ENCODE results near the gene HOXC4.

Gene HOXC4

DNA sequence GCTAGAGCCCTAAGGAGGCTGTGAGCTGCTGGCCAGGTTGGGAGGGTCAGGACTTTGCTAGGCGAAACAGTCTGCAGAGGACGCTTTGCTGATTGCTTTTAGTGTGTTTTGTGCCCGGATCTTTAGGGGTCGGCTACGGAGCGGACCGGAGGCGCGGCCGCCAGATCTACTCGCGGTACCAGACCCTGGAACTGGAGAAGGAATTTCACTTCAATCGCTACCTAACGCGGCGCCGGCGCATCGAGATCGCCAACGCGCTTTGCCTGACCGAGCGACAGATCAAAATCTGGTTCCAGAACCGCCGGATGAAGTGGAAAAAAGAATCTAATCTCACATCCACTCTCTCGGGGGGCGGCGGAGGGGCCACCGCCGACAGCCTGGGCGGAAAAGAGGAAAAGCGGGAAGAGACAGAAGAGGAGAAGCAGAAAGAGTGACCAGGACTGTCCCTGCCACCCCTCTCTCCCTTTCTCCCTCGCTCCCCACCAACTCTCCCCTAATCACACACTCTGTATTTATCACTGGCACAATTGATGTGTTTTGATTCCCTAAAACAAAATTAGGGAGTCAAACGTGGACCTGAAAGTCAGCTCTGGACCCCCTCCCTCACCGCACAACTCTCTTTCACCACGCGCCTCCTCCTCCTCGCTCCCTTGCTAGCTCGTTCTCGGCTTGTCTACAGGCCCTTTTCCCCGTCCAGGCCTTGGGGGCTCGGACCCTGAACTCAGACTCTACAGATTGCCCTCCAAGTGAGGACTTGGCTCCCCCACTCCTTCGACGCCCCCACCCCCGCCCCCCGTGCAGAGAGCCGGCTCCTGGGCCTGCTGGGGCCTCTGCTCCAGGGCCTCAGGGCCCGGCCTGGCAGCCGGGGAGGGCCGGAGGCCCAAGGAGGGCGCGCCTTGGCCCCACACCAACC lies 23.9 kb upstream of the HOXC4 start:
- DNase-seq = no peak

DNA sequence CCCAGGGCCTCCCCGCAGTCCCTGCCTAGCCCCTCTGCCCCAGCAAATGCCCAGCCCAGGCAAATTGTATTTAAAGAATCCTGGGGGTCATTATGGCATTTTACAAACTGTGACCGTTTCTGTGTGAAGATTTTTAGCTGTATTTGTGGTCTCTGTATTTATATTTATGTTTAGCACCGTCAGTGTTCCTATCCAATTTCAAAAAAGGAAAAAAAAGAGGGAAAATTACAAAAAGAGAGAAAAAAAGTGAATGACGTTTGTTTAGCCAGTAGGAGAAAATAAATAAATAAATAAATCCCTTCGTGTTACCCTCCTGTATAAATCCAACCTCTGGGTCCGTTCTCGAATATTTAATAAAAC lies 23.2 kb upstream of the HOXC4 start:
- DNase-seq = no peak

DNA sequence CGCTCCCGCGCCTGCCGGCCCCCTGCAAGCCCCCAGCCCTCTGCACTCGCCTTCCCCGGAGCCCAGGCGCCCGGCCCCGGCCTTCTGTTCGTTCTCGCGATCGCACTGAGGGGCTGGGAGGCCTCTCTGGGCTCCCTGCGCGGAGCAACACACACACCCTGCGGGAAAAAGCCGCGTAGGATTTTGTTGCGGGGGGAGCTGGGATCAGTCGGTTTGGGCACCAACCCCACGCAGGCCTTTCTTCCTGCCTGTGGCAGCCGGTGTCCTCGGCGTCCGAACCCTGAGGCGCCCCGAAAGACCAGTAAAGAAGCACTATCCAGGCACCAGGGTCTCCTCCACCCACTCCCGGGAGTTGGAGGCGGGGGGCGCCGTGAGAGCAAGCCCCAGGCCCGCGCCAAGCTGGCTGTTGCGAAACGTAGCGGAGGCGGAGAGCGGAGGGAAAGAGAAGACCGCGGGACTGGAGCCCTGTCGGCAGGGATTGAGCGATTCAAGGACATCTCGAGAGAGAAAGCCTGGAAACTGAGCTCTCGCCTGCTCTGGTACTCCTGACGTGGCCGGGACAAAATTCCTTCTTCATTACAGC lies 22.7 kb upstream of the HOXC4 start:
- no peak for DNase-seq

DNA sequence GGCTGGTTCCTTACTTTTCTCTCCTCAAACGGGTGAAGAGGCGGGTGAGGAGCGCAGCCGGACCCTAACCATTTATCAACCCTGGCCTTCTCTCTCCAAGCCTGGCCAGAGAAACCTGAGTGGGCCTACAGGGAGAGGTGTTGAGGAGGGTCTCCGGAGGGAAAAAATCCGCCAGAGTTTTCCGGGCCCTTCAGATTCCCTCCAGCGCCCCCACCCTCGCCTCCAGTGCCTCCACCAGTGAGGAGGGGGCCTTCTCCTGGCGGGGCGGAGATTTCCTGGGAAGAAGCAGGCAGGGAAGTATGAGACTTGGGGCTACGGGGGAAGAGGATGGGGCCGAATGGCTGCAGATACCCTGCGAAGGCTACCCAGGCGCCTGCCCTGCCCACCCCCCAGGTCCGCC lies 22.2 kb upstream of the HOXC4 start:
- DNase-seq = no peak

DNA sequence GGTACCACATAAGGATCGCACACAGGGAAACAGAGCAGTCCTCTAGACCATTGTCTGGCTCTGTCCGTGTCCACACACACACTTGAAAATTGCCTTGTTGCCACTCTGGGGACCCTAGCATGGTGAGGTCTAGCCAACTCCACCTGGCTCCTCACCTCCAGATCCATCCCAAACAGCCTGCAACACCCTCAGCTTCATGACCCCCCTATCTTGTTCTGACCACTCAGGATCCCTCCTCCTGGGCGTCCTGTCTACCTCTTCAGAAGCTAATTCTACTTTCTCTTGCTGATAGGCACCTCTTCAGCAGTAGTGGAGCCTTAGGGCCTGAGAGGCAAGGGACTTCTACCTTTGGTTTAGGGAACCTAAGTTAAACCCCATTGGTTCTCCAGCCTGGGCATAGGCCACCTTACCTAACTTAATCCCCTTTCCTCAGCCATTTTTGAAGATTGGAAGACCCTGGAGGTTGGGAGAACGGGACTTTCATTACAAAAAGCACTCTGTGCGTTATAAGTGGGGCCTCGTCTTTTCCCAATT lies 21.5 kb upstream of the HOXC4 start:
- DNase-seq = no peak

DNA sequence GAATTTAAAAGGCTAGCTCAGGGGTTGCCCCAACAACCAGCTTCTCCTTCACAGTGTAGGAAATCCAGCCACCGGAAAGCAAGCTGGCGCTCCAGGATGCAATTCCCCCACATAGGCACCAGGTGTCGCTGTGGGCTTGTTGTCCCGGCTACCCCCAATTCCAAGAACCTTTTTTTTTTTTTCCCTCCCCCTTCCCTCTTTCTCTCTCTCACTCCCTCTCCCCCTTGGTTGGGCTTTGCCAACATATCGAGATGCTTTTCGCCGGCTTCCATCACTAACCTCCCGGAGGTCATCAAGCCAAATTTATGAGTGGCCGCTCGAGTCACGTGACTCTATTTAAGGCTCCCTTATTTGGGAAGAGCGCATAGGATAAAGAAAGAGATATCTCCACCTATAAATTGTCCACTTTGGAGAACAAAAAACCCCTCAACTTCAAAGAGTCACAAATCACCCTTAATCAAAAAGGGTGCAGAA lies 21.0 kb upstream of the HOXC4 start, which contains the start of gene HOXC5:
HOXC5 (plus strand) TSS at position 424 of the 474 bp plus-strand sequence. CDS start 73 bp downstream, outside the sequence.
- DNase-seq = peak; percentile 91

DNA sequence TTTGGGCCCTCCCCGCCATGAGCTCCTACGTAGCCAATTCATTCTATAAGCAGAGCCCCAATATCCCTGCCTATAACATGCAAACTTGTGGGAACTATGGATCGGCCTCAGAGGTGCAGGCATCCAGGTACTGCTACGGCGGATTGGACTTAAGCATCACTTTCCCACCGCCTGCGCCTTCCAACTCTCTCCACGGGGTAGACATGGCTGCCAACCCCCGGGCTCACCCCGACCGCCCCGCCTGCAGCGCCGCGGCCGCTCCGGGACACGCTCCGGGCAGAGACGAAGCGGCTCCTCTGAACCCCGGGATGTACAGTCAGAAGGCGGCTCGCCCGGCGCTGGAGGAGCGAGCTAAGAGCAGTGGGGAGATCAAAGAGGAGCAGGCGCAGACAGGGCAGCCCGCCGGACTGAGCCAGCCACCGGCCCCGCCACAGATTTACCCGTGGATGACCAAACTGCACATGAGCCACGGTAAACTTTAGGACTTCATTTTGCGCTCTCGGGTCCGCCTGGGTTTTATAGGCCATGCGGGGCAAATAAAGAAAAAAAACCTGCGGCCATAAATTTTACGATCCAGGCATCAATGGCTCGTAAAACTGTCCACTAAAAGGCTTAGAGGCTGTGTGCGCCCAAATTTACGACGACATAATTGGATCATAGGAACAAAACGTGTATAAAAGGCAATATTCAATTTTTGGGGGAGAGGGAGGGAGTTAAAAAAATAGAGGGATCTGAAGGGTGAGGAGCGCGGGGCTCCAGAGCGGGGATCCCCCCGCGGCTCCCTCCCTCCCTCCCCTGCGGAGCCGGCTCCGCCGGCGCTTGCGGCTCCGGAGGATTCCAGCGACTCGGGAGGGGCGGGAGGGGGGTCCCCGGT lies 20.3 kb upstream of the HOXC4 start:
- DNase-seq = peak; percentile 40

DNA sequence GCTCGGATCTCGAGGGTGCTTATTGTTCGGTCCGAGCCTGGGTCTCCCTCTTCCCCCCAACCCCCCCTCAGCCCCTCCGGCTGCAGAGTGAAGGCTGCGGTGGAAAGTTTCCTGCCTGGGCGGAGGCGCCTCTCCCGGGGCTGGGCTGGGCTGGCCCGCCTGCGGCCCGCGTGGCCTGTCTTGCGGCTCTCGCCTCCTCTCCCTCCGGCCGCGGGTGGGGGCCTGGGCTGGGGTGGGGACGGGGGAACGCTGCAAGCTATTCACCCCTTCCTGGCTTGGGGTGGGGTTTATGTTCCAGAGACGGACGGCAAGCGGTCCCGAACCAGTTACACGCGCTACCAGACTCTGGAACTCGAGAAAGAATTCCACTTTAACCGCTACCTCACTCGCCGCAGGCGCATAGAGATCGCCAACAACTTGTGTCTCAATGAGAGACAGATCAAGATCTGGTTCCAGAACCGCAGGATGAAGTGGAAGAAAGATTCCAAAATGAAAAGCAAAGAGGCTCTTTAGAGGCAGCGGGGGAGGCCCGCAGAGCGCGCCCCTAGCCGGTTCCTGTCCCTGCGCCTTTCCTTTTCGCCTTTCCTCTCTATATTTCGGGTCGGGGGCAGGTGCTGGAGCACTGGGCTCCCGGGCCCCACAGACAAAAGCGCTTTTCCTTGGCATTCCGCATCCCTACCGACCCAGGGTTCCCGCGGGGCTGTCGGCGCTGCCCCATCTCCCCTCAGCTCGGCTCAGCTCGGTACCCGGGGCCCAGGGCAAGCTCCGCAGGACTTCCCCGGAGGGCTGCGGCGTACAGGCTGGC lies 19.5 kb upstream of the HOXC4 start:
- no peak for DNase-seq

DNA sequence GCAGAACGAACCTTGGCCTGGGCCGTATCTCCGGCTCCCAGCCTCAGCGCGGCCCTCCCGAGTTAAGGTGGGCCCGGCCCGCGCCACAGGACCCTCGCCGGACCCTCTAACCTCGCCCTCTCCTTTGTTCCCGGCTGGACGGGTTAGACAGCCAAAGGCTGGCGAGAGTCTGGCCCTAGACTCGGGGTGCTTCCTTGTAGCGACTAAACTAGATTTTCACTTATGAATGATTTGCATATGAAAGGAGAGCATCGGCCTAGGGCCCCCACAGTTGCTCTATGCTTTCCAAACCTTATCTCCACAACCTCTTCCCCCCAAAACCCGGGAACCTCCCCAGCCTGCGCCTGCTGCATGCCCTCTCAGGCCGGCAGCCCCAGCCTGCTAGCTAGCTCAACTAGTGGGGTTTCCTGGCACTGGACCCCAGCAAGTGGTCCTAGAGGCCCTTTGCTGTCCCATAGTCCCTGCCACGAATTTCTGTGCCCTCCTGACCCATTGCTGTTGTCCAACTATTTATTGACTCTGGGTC lies 18.8 kb upstream of the HOXC4 start:
- no peak for DNase-seq

DNA sequence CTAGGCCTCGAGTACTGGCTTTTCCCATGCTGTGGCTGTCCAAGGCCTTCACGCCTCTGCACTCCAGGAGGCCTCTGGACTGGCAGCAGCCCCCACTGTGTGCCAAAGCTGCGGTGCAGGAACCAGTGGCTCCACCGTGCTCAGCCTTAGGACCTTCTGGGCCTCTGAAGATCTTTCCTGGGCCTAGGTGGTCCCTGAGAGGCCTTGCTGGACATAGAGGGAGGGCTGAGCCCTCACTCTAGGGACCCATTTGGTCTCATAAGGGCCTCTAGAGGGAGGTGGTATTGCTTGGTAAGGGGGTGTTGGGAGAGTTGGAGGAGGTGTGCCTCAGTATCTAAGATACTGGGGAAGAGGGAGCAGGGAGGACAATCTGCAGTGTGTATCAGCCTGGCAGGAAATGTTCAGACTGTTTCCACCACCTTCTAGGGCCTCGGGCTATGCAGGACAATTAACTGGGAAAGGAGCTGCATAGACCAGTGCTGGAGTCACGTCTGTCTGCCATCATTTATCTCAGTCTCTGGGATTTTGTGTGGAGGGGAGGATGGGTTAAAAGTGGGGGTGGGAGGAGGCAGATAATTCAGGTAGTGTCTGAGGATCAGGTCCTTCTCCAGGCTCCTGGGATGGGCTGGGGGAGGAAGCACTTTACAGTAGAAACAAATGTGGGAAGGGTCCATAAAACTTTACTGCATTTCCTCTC lies 17.9 kb upstream of the HOXC4 start:
- DNase-seq = no peak

DNA sequence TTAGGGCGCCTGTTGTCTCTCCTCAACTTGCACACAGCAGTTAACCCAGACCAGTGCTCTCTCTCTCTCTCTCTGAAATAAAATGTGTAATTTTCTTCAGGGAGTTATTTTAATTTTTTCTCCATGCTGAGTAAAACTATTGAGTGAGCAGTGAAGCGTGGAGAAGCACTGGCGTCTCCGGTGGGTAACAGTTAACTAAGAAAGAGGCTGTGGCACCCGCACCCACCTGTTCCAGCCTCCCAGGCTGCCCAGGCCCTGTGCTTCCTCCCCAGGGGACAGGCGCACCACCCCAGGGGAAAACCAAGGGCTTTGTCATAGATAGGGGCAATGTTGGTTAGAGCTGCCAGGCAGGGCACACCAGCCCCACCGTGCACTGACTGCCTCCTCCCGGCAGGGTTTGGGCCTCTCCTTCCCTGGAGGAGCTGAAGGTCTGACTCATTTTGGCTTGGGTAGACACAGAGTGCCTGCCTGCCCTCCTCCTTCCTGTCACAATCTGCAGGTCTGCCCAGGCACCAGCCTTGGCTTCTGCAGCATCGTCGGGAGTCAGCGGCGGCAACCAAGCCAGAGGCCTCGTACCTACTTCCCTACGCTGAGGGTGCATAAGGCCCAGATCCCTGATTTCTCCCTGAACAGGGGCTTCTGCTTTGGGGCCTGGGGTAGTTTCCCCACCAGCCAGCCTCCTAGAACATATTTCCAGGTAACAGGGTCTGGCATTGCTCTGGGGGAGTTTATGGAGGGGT lies 16.8 kb upstream of the HOXC4 start:
- DNase-seq = no peak

DNA sequence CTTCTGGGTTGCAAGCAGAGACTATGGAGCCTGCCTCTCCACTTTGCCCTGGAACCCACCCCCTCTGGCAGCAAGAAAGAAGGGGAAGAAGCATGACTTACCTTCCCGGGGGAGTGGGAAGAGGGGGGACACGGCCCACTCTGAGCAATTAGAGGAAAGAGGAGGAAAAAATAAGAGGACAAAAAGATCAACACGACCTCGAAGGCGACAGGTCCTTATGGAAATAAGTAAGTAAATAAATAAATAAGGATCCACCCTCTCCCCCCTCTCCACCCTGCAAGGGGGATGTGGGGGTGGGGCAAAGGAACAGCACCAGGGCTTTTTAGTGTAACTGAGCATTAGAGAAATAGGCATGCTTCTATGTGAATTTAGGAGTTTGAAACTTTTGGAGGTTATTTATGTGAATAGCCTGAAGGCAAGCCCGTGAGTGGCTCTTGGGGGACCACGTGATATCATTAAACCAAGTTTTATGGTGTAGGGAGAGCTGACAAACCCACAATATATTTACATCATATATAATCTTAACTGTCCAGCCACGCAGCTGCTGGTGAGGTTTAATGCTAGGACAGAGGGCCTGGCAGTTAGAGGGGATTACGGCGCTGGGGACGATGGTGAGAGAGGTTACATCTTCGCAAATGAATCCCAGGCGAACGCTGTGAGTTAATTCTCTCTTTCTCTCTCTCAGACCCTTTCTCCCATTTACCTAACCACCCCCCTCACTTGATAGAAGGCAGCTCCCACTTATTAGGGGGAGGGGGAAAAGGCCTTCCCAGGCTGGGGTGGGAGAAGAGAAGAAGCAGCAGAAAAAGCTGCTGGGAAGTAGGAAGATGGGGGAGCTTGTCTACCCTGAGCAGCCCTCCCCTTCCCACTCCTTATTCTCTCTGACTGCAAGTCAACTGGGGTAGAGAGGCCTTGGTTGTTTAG lies 16.0 kb upstream of the HOXC4 start:
- DNase-seq = no peak

DNA sequence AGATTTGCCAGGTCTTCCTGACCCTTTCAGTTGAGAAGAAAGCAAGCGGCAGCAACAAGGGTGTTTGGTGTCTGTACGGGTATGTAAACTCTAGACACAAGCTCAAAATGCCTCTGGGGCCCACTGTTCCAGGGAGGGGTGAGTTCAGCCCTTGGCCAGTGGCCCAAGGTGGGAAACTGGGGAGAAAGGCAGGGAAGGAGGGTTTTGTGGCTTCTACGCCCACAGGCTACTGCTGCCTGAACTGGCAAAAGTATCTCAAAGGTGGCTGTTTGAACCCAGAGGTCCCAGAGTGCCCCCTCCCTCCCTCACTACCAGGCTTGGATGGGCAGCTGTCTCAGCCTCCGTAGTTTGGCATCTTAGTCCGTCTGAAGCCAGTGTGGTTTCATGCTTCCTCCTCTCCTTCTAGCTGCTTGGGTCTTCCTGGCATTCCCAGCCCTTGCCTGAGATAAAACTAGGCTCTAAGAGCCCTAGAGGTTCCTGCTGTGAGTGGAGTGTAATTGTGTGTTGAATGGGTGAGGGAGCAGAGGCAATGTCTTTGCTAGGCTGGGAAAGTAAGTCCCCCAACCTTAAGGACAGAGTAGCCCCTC lies 15.3 kb upstream of the HOXC4 start:
- DNase-seq = no peak

DNA sequence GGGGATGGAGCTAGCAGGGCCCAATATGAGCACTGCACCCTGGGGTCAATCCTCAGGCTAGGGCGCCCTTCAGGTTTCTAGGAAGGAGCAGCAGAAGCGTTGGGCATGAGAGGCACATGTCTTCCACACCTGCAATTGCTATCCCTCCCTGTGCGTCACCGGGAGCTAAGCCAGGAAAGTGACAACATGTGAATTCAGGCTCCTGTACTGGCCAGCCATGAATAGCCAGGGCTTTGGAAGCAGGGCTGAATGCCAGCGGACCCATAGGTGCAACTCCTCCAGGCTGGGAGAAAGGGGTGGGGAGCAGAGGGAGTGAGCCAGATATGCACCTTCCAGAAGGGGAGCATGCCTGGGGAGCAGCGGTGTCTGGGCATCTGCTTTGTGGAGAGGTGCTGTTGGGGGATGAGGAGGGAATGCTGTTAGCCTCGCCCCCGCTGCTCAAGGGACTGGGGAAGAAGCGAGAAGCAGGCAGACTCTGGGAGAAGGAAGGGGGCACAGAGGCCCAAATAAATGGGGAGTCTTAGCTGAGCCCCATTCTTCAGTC lies 14.7 kb upstream of the HOXC4 start:
- DNase-seq = no peak

DNA sequence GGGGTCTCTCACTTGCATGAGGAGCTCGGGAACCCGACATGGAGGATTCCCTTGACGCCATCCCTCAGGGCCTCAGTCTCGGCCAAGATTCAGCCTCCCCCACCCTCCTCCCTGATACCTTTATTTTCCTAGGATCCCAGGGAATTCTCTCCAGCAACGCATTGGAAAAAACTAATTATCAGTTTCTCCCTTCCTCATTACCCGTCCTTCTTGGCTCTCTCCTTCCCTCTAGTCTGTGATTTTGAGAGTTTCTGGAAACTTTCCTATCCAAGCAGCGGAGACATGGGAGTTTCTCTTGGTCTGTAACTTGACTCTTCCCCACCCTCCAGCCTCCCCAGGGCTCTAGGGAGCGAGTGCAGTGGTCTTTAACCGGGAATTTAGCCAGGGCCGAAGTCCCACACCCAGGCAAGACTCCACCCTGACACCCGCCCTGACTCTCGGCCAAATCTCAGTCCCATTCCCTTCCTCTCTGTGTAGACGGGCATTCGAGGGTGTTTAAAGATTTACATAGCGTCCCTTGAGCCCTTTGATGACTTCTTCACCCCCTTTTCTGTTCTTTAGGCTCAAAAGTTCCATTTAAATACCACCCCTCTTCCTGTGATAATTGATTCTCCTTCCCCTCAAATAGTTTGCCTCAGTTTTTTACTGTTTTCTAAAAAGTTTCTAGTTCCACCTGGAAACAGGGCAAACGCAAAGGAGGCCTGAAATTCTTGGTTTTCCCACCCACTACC lies 14.1 kb upstream of the HOXC4 start:
- DNase-seq = no peak

DNA sequence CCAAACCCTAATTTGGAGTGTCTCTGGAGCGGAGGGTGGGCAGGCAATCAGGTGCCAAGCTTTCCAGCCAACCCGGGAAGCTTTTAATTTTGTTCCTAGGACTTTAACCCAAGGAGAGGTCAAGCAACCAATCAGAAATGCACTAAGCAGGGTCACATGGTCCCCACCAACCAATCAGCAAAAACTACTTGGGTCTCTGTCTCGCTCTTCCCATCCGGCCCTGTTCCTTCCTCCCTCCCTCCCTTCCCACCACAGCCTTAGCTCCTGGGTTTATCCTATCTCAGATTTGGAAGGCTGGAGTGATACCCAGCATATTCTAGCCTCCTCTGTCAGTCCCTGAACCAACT lies 13.5 kb upstream of the HOXC4 start:
- DNase-seq = no peak

DNA sequence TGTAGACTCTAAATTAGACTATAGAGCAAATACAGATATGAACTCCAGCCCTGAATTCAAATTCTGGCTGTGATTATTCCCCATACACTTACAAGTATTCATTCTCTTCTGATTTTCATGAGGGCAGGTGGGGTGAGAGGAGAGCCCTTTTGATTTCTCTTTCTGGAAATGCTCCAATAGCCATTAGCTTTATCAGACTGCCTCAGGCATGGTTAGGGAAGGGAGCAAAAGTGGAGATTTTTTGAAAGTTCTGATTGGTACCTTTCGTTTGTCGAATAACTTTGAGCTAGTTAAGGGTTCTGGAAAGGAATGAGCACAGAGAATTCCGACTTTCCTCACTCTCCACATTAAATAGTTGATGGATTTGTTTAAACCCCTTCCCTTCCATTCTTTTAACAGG lies 13.0 kb upstream of the HOXC4 start:
- DNase-seq = no peak

DNA sequence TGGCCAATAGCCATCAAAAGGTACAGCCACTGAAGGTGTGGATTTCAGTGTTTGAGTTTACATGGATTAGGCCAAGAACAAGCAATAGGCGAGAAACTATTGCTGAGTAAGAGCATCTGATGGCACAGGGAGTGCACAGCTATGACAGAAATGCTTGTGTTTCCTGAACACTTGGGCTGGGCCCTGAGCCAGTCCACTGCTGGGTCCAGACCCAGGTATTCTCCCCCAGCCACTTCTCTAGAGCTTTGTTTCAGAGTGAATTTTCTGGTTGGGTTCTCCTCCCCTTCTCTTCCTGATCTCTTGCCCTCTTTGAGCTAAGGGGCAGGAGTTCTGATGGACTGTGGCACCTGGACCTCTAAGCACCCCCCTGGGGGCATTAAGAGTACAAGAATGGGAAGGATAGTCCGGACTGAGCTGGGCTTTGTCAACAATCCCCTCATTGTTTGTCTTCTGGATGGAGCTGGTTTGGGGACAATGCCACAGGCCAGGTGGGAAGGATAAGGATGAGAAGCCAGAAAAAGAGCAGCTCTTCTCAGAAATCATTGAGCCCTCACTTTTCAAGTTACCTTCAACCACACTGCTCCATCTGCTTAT lies 12.4 kb upstream of the HOXC4 start:
- no peak for DNase-seq

All from NCI-H2171 (cell line).